MV-4-11 (cell line): Measurements from ENCODE around the gene IL1R1.
A peak's percentile ranks its signal among the peaks of the same experiment; 100 is the strongest.
"Not testable (repeated sequence)": the region's sequence is repeated elsewhere in the genome, so short reads cannot be mapped to it uniquely, and the experiment has no call there.

Source experiments
- DNase-seq: peaks from one replicate; lab custom pipeline; 2025; lab: John Stamatoyannopoulos, UW

The IL1R1 gene

GRCh38 chr2:102111823-102112222 is 30.7 kb upstream of the IL1R1 start:
- no peak for DNase-seq

- no peak for DNase-seq
These were observed 30.3 kb upstream of the IL1R1 start for GRCh38 chr2:102112271-102112670.

- DNase-seq = no peak
These were observed 29.6 kb upstream of the IL1R1 start for GRCh38 chr2:102112692-102113665.

GRCh38 chr2:102114290-102114721 is 28.2 kb upstream of the IL1R1 start:
- DNase-seq = peak; percentile 29

GRCh38 chr2:102114851-102115497 is 27.6 kb upstream of the IL1R1 start:
- peak; percentile 36 for DNase-seq

GRCh38 chr2:102116630-102117471 is 25.7 kb upstream of the IL1R1 start:
- peak; percentile 19 for DNase-seq

- no peak for DNase-seq
These were observed 25.1 kb upstream of the IL1R1 start for GRCh38 chr2:102117472-102117858.

- no peak for DNase-seq
These were observed 23.3 kb upstream of the IL1R1 start for GRCh38 chr2:102119255-102119654.

- no peak for DNase-seq
These were observed 22.3 kb upstream of the IL1R1 start for GRCh38 chr2:102120261-102120660.

GRCh38 chr2:102120701-102121159 is 21.8 kb upstream of the IL1R1 start:
- no peak for DNase-seq

- DNase-seq = no peak
These were observed 20.4 kb upstream of the IL1R1 start for GRCh38 chr2:102122115-102122514.

- no peak for DNase-seq
These were observed 19.6 kb upstream of the IL1R1 start for GRCh38 chr2:102122909-102123308.

GRCh38 chr2:102124421-102124820 is 18.1 kb upstream of the IL1R1 start:
- DNase-seq = not testable (repeated sequence)

- no peak for DNase-seq
These were observed 16.4 kb upstream of the IL1R1 start for GRCh38 chr2:102126169-102126568.

- DNase-seq = no peak
These were observed 15.9 kb upstream of the IL1R1 start for GRCh38 chr2:102126660-102127059.

GRCh38 chr2:102129082-102129481 is 13.5 kb upstream of the IL1R1 start:
- DNase-seq = no peak

GRCh38 chr2:102129951-102130646 is 12.4 kb upstream of the IL1R1 start:
- no peak for DNase-seq

GRCh38 chr2:102130647-102130991 is 11.9 kb upstream of the IL1R1 start:
- no peak for DNase-seq

GRCh38 chr2:102131564-102131963 is 11.0 kb upstream of the IL1R1 start:
- no peak for DNase-seq

- DNase-seq = no peak
These were observed 5.4 kb upstream of the IL1R1 start for GRCh38 chr2:102137138-102137537.

- DNase-seq = peak; percentile 43
These were observed 4.2 kb upstream of the IL1R1 start for GRCh38 chr2:102138331-102138730.

- peak; percentile 14 for DNase-seq
These were observed 2.7 kb upstream of the IL1R1 start for GRCh38 chr2:102139851-102140250.
